NK-92 (cell line): ENCODE results near the gene UBE3C.

ENCODE experiments used
- DNase-seq: peaks from one replicate; lab custom pipeline; 2025; ENCODE audit not compliant: unreplicated experiment; lab: John Stamatoyannopoulos, UW

The UBE3C gene

GRCh38 chr7:157291404-157292080 is 152.8 kb downstream of the UBE3C start:
- no peak for DNase-seq

- no peak for DNase-seq
These were observed 153.5 kb downstream of the UBE3C start for GRCh38 chr7:157292258-157292657.

- DNase-seq = no peak
These were observed 154.2 kb downstream of the UBE3C start for GRCh38 chr7:157292770-157293412.

- DNase-seq = no peak
These were observed 154.7 kb downstream of the UBE3C start for GRCh38 chr7:157293413-157293788.

- no peak for DNase-seq
These were observed 156.0 kb downstream of the UBE3C start for GRCh38 chr7:157294773-157295172.

- no peak for DNase-seq
These were observed 156.6 kb downstream of the UBE3C start for GRCh38 chr7:157295338-157295737.

GRCh38 chr7:157297185-157297584 is 158.5 kb downstream of the UBE3C start:
- no peak for DNase-seq

GRCh38 chr7:157299317-157299612 is 160.5 kb downstream of the UBE3C start:
- no peak for DNase-seq

- DNase-seq = no peak
These were observed 161.1 kb downstream of the UBE3C start for GRCh38 chr7:157299613-157300368.

- no peak for DNase-seq
These were observed 161.7 kb downstream of the UBE3C start for GRCh38 chr7:157300369-157300825.

GRCh38 chr7:157301610-157302120 is 162.9 kb downstream of the UBE3C start:
- DNase-seq = no peak

- no peak for DNase-seq
These were observed 168.4 kb downstream of the UBE3C start for GRCh38 chr7:157306846-157307838.

GRCh38 chr7:157309988-157310668 is 171.4 kb downstream of the UBE3C start:
- DNase-seq = no peak

- no peak for DNase-seq
These were observed 172.0 kb downstream of the UBE3C start for GRCh38 chr7:157310676-157311185.

- no peak for DNase-seq
These were observed 174.2 kb downstream of the UBE3C start for GRCh38 chr7:157312941-157313340.

GRCh38 chr7:157313645-157314044 is 174.9 kb downstream of the UBE3C start:
- DNase-seq = no peak

- no peak for DNase-seq
These were observed 179.4 kb downstream of the UBE3C start for GRCh38 chr7:157318015-157318706.
